Skeletal muscle cell (primary cell): Measurements from ENCODE around the gene TCAIM.
"Not testable (repeated sequence)": the region's sequence is repeated elsewhere in the genome, so short reads cannot be mapped to it uniquely, and the experiment has no call there.

ENCODE experiments used
- DNase-seq: peaks from one replicate; pipeline ENCODE4 v3.0.0-alpha.2; 2010; ENCODE audit warnings: low read depth
- H3K4me3 ChIP-seq: 2 replicates; pipeline ENCODE4 v1.5.1; 2011; ENCODE audit warnings: low read depth, mild to moderate bottlenecking, control low read depth, low read length, moderate library complexity

The TCAIM gene

GRCh38 chr3:44340058-44340395 is 1.5 kb downstream of the TCAIM start:
- no peak overlapping the region for H3K4me3 ChIP-seq
- no peak for DNase-seq

GRCh38 chr3:44342176-44342790 is 3.7 kb downstream of the TCAIM start:
- H3K4me3 ChIP-seq = no peak overlapping the region
- DNase-seq = no peak

GRCh38 chr3:44343421-44343820 is 4.9 kb downstream of the TCAIM start:
- DNase-seq = no peak
- H3K4me3 ChIP-seq = no peak overlapping the region

GRCh38 chr3:44346590-44346989 is 8.0 kb downstream of the TCAIM start:
- H3K4me3 ChIP-seq, DNase-seq: not testable (repeated sequence)

GRCh38 chr3:44348993-44349392 is 10.4 kb downstream of the TCAIM start:
- no peak for DNase-seq
- no peak overlapping the region for H3K4me3 ChIP-seq

GRCh38 chr3:44353355-44353924 is 14.9 kb downstream of the TCAIM start:
- H3K4me3 ChIP-seq = no peak overlapping the region
- DNase-seq = no peak

- no peak overlapping the region for H3K4me3 ChIP-seq
- DNase-seq = peak; percentile 62
These were observed 16.9 kb downstream of the TCAIM start for GRCh38 chr3:44355362-44356033.

- DNase-seq = no peak
- no peak overlapping the region for H3K4me3 ChIP-seq
These were observed 20.7 kb downstream of the TCAIM start for GRCh38 chr3:44359146-44359751.

- no peak for DNase-seq
- no peak overlapping the region for H3K4me3 ChIP-seq
These were observed 25.0 kb downstream of the TCAIM start for GRCh38 chr3:44363591-44363990.

GRCh38 chr3:44365952-44366351 is 27.4 kb downstream of the TCAIM start:
- DNase-seq = no peak
- H3K4me3 ChIP-seq = no peak overlapping the region

GRCh38 chr3:44375450-44375849 is 36.9 kb downstream of the TCAIM start:
- H3K4me3 ChIP-seq = no peak overlapping the region
- DNase-seq = no peak

GRCh38 chr3:44387404-44387803 is 48.8 kb downstream of the TCAIM start:
- DNase-seq = no peak
- H3K4me3 ChIP-seq = no peak overlapping the region

- no peak overlapping the region for H3K4me3 ChIP-seq
- DNase-seq = no peak
These were observed 53.9 kb downstream of the TCAIM start for GRCh38 chr3:44392489-44392888.

GRCh38 chr3:44395714-44396113 is 57.1 kb downstream of the TCAIM start:
- H3K4me3 ChIP-seq = no peak overlapping the region
- no peak for DNase-seq

GRCh38 chr3:44396200-44397171 is 57.9 kb downstream of the TCAIM start:
- no peak for DNase-seq
- no peak overlapping the region for H3K4me3 ChIP-seq

- not testable (repeated sequence) for H3K4me3 ChIP-seq, DNase-seq
These were observed 59.7 kb downstream of the TCAIM start for GRCh38 chr3:44398271-44398670.

GRCh38 chr3:44398853-44399252 is 60.3 kb downstream of the TCAIM start:
- DNase-seq = no peak
- no peak overlapping the region for H3K4me3 ChIP-seq

GRCh38 chr3:44400771-44401170 is 62.2 kb downstream of the TCAIM start:
- no peak for DNase-seq
- no peak overlapping the region for H3K4me3 ChIP-seq

- no peak overlapping the region for H3K4me3 ChIP-seq
- DNase-seq = no peak
These were observed 64.0 kb downstream of the TCAIM start for GRCh38 chr3:44402548-44402947.
